Activated CD4-positive, CD25-positive, alpha-beta regulatory T cell treated with anti-CD3 and anti-CD28 coated beads, Interleukin-2, amount 50 U/mL, for 24 hours (primary cell): ENCODE data around the gene ENTPD5.
A peak's percentile ranks its signal among the peaks of the same experiment; 100 is the strongest.
"Not testable (repeated sequence)": the region's sequence is repeated elsewhere in the genome, so short reads cannot be mapped to it uniquely, and the experiment has no call there.

Source experiments
- ATAC-seq, 2 donors: fragments of 150-1000 bp; cut with Tn5 transposase; one replicate each; pipeline ENCODE4 v1.10.0; 2021; ENCODE audit warnings: mild to moderate bottlenecking in 1 of 2, moderate library complexity in 1 of 2

Gene ENTPD5

DNA sequence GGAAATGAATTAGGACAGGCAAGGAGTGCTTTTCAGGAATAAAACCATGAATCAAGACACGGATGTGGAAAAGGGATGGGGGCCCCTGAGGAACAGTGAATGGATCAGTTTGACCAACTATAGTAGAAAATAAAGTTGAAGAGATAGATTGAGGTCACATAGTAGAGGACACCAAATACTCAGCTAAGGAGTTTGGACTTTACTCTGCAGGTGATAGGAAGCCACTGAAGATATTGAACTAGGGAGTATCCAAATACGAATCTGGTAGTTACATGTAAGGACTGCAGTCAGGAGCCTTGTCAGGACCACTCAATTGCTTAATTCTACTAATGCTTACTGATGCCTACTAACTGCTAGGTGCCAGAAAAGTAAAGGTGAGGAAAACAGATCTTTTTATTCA, 20.4 kb downstream of the ENTPD5 start:
- ATAC-seq: no peak

DNA sequence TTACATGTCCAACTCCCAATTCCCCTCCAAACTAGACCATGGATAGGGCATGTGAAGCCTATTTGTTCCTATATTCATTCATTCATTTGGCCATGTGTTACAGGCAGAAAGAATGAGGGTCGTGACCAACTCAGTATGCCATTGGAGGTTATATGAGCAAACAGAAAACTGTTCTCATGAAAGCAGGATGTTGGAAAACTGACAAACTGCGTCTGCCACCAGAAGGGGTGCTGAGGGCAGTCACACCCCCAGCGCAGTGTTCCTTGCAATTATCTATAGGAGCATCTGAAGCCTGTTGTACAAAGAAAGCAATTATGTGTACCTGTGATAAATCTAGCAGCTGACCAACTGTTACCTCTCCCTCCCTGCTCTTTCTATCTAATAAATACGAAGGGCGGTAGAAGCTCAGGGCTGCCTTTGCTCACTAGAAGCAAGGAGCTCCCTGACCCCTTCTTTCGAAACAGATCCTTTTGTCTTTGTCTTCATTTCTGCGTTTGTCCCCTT, 21.1 kb downstream of the ENTPD5 start:
- ATAC-seq: no peak

DNA sequence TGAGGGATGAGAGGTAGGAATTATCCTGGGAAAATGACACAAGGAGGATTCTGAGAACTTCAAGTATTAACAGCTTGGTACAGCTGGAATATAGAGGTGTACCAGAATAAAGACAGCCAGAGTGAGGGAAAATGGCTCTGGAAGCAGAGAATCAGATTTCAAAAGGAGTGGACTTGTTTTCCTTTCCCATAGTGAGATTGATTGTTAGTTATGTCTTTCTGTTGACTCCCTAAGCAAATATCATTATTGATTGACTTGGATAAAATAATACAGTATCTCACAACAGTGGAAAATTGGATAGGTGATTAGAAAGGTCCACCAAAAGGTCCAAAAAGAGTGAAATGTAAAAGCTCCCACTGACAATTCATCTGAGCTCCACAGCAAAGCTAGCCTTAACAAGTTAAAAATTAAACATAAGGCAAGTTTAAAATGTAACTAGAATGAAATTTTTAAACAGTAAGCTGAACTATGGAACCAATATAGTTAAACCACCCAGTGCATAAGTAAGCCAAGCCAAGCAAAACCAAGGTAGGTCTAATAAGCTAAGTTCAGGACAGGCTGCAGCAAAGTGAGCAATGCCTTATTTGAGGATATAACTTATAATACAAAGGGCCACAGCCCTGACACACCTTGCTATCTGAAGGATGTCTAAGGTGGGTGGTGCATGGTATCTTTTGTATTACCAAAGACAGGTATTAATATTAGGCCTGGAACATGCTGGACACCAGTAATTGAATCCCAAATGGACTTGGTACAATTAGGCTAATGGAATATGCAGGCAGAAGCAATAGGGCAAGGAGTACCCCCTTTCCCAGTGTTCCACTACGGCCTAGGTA, 21.8 kb downstream of the ENTPD5 start:
- ATAC-seq: no peak

DNA sequence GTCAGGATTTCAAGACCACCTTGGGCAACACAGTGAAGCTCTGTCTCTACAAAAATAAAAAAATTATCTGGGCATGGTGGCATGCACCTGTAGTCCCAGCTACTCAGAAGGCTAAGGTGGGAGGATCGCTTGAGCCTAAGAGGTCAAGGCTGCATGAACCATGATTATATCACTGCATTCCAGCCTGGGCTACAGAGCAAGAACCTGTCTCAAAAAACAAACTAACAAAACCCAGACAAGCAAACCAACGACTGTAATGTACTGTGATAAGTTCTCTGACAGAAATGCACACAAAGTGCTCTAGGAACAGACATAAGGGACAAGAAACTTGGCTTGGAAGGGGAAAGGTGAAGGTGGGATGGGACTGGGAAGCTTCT, 22.4 kb downstream of the ENTPD5 start:
- ATAC-seq: no peak

DNA sequence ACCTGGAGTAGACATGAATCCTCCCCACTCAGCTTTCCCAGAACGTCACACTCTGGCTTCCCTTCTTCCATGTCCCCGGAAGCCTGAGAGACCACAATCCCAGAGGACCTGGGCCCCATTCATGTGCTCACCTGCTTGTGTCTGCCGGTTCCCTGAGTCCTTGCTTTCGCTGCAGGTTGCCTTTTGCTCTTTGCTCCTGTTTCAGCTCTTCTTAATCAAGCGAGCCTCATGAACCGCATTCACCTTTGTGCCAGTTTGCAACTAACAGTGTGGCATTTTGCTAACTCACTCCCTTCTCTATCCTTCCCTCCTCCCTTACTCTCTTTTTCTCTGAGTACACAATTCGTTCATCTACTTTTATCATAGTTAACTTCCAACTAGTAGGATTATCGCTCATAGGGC, 23.1 kb downstream of the ENTPD5 start:
- ATAC-seq: no peak

DNA sequence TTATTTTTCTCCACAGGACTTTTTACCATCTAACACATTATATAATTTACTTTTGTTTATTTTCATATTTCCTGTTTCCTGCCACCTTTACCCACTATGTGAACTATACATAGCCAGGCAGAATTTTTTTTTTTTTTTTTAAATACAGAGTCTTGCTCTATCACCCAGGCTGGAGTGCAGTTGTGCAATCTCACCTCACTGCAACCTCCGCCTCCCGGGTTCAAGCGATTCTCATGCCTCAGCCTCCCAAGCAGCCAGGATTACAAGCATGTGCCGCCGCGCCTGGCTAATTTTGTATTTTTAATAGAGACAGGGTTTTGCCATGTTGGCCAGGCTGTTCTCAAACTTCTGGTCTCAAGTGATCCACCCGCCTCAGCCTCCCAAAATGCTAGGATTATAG, 24.2 kb downstream of the ENTPD5 start:
- not testable (repeated sequence) for ATAC-seq

DNA sequence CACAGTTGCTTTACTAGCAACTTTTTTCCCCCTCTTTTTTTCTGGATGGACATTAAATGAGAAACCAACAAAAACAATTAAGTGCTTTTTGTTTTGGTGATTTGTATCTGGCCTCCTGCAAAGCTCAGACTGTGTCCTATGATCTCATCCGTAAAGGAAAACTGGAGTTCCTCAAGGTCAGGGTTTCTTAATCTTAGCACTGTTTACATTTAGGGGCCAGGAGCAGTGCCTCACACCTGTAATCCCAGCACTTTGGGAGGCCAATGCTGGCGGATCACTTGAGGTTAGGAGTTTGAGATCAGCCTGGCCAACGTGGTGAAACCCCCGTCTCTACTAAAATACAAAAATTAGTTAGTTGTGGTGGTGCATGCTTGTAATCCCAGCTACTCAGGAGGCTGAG, 28.0 kb downstream of the ENTPD5 start:
- no peak for ATAC-seq

DNA sequence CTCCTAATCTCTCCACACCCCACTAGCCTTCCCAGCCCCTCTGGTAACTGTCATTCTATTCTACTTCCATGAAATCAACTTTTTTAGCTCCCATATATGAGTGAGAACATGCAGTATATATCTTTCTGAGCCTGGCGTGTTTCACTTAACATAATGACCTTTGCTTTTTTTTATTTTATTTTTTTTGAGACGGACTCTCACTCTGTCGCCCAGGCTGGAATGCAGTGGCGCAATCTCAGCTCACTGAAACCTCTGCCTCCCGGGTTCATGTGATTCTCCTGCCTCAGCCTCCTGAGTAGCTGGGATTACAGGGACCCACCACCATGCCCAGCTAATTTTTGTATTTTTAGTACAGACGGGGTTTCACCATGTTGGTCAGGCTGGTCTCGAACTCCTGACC, 30.4 kb downstream of the ENTPD5 start:
- not testable (repeated sequence) for ATAC-seq

DNA sequence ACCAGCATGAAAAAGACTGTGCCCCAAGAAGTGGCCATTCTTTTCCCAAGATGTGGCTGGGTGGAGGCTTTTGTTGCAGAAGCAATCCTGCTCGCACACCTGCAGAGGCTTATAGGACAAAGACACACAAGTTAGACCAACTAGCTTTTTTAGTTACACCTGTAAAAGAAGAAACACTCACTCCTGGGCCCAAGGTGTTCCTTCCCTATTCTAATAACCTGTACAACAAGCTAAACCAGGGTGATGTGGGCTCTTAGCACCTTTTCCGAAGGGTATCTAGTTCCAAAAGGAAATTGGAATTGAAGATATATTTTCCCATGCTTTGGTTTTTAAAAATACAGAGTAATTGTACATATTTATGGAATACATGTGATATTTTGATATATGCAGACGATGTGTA, 31.0 kb downstream of the ENTPD5 start:
- no peak for ATAC-seq

DNA sequence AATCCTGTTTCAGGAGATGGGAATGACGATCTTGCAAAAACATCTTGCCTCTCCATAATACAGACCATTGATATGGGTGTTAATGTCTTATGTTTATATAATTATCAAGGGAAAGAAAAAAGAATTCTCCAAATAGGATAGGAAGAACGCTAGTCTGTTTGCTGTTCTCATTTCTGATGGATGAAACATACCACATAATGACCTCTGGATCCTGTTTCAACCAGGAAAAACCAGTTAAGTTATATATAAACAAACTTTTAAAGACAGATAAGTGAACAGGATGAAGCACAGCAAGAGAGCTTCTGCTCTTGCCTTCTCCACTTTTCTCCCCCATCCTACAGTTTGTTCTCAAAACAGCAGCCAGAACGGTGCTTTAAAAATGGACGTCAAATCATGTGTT, 41.2 kb downstream of the ENTPD5 start:
- no peak for ATAC-seq

DNA sequence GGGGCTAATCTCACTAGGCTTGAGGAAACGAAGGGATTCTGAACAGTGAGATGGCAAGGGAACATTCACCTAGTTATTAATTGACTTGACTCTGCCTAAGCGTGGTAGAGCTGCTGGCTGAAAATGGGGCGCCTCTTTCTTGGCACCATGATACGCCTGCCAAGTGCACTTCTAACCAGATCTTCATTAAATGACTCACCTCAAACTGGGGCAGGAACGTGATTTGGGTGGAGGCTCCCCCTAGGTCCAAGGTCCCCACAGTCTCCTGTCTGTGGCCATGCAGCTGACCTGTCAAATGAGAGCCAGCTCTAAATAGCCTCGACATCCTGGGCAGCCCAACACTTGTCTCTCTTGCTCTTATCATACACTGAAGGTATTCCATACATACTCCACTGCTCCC, 43.0 kb downstream of the ENTPD5 start:
- no peak for ATAC-seq

DNA sequence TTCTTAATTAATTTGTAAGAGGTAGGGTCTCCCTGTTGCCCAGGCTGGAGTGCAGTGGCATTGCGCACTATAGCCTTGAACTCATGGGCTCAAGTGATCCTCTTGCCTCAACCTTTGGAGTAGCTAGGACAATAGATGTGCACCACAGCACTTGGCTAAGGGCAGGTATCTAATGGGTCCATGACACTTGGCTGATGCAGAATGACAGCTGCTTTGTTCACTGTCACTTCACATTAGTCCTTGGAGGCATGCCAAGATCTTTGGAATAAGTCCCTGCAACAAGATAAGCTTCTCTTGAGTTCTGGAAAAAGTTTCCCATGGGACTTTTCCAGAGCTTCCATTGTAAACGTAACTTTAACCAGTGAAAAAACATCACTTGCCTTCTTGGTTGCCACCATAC, 45.6 kb downstream of the ENTPD5 start:
- no peak for ATAC-seq

DNA sequence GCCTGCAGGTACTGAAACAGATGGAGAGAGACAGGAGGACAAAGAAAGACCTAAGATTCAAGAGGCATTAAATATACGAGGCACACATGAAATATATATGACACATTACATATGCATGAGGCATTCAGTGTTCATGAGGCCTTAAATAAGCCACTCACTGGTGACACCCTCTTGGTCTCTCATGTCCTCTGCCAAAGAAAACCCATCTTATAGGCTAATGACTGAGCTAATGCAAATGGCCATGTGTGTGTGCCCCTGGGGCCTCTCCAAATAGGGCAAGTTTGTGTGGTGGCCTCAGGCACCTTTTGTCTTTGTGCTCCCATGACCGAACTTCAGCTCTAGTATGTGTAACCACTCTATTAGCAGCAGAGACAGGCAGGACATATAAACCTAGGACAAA, 50.2 kb downstream of the ENTPD5 start:
- ATAC-seq: no peak

DNA sequence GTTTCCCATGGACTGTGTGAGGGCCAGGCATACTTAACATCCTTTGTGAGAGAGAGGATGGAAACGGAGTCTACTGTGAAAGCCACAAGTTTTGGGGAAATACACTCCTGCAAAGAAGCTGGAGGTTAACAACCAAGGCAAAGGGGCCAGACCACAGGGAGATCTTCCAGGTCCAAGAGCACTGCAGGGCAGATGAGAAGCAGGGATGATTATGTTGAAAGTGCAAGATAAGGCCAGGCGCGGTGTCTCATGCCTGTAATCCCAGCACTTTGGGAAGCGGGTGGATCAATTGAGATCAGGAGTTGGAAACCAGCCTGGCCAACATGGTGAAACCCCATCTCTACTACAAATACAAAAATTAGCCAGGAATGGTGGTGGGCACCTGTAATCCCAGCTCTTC, 53.9 kb downstream of the ENTPD5 start:
- ATAC-seq: no peak

DNA sequence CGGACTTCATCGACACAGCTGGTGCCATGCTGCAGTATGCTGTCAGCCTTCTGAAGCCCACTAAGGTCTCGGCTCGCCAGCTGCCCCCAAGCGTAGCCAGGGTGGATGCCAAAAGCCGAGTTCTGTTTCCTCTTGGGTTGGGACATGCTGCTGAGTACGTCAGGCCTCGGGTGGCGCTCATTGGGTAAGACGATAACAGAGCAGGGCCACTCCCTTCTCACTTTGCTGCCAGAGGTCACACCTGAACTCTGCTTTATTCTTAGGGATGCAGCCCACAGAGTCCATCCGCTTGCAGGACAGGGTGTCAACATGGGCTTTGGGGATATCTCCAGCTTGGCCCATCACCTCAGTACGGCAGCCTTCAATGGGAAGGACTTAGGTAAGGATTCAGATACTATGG, 57.9 kb downstream of the ENTPD5 start:
- no peak for ATAC-seq

DNA sequence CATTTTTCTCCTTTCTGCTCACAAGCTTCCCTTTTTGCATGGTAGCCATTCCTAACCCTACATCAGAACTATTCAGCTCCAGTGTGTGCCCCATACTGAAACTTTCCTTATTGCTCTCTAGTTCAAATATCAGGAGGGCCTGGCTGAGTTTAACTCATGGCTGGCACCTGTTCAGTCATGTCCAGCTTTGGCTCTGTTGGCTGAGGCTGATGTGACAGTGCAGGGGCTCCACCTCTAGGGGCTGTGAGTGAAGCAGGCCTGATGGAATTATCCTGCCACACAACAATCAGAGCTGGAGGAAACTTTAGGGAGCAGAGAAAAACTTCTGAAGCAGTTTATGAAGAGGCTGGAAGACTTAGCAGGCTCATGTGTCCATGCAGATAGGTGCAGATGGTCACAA, 60.5 kb downstream of the ENTPD5 start:
- no peak for ATAC-seq

DNA sequence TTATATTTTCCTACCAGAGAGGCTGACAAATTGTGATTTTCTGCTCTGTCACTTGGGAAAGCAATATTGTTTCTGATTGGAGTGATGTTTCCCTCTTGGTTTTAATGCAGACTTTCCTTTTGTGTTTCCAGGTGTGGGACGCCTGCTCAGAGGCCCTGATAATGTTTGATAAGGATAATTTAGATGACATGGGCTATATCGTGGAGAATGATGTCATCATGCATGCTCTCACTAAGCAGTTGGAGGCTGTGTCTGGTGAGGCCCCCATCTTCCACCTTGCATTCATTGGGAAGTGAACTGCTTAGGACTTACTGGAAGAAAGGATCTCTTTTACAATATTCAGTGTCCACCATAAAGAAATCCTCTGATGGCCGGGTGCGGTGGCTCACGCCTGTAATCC, 63.4 kb downstream of the ENTPD5 start:
- no peak for ATAC-seq

DNA sequence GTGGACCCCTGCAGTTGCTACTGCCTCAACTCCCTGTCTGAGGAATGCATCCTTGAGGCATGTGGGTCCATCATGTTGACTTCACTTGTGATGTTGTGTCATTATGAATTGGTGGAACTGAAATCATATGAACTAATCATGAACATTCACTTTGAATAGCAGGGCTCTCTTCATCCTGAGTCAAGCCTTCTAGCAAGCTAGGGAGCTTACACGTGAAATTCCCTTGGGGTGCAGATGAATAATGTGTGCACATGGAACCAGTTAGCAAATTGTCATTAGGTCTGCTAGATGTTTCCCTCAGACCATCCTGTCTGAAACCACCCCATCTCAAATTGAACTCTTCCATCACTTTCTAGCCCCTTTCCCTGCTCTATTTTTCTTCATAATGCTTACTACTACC, 65.4 kb downstream of the ENTPD5 start:
- ATAC-seq: no peak

DNA sequence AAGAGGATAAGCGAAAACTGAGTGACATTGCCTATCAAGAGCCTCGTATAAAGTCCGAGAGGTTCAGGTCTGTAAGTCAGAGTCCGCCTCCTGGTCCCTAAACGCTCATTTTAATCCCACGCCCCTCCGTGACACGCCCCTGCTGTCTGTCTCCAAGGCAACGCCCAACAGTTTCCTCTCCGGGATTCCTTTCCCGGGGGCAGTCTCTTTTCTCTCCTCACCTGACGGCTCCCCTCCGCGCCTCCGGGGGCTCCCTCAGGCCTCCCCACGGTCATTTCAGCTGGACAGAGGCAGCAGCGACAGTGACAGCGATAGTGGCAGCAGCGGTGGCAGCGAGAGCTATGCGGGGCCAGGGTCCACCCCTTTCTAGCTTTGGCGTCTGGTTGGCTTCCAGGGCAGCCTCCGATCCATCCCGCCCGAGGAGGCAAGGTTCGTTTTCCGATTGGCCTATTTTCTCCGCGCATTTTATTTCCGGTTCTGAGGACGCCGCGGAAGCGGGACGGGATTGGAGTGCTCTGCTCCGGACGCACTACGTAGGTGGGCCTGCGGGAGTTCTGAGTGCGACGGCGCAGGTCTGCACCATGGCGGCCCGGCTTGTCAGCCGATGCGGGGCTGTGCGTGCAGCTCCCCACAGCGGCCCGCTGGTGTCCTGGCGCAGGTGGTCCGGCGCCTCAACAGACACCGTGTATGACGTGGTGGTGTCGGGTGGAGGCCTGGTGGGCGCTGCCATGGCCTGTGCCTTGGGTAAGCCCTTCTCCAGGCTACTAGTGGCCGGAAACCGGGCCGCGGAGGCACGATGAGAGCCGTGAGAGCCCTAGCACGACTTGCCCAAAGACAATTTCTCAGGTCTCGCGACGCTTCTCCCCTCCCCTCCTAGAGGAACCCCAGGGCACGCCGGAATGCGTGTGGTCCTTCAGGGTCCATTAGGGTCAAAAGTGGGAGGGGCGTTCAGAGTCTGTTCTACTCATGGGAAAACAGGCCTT, 69.0 kb downstream of the ENTPD5 start, which contains the start of the genes COQ6 and FAM161B:
TSS of gene COQ6 (plus strand) at position 551 of the 983 bp plus-strand sequence. CDS start at position 582, 31 bp downstream.
TSS of gene FAM161B (minus strand) at position 343 of the 983 bp plus-strand sequence. CDS start at position 275, 68 bp downstream.
- ATAC-seq: peak; percentile 96 to 97

DNA sequence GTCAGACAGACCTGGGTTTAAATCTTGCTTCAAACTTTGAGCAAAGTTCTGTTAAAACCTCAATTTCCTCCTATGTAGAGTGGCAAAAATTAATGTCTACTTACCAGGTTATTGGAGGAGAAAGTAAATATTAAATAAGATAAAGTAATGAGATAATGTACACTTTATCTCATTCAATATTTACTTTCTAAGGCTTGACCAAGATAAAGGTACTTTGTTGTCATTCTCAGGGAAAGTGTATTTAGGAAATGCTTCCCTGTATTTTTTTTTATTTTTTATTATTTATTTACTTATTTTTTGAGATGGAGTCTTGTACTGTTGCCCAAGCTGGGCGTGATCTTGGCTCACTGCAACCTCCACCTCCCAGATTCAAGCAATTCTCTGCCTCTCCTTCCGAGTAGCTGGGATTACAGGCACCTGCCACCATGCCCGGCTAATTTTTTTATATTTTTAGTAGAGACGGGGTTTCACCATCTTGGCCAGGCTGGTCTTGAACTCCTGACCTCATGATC, 73.9 kb downstream of the ENTPD5 start:
- no peak for ATAC-seq

DNA sequence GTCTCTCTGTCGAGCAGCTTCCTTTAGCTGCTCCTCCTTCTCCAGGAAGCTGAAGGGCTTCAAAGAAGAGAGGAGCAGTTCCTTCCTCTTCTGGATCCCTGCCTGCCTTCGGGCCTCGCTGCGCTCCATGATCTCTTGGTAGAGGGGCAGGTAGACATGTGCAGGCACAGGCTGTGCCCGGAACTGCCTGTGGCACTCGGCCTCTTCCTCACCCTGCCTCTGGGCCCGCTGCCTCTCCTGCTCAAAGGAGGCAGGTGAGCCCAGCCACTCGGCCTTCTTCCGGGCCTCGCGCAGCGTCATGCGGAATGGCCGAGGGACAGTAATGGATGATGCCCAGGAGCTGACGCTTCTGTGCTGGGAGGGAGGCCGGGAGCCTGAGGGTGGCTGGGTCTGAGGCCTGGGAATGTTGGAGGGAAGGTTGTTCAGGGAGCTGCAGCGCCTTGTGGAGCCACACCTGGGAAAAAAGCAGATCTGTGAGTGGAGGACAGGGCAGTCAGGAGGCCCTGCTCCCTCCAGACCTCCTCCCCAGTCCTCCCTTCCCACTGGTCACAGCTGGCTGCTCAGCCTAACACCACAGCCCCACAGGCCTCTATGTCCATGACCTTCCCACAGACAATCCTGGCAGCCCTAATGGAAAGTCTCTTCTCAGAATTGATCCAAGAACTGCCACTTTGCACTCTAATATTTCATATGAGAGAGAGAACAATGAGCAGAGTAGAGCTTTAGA, 74.5 kb downstream of the ENTPD5 start:
- no peak for ATAC-seq

DNA sequence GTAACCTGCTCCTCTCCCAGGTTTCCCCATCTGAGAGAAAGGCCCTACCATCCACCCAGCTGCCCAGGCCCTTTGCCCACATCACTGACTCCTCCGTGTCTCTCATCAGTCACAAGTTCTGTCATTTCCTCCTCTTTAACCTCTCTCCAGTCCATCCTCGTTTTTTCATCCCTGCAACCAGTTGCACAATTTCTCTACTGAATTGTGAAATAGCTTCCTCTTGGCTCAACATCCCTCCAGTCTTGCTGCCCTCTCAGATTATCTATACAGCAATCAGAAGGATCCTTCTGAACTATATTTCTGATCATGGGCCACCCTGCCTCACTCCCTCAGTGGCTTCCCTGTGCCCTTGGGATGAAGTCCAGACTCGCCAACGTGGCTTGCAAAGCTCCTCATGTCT, 76.0 kb downstream of the ENTPD5 start:
- no peak for ATAC-seq
